Endodermal cell (in vitro differentiated cells): ENCODE results near the gene DNHD1. TPM values are rescaled to one million over a fixed set of nuclear protein-coding genes. Genes with fewer than 3 reads are reported as not detected.

Experiments used
- DNase-seq: peaks from one replicate; pipeline ENCODE4 v3.0.0-alpha.2; 2017
- H3K27ac ChIP-seq: 2 replicates; pipeline ENCODE4 v1.5.1; 2013; ENCODE audit warnings: mild to moderate bottlenecking, low read depth, low read length, moderate library complexity
- H3K27me3 ChIP-seq: 2 replicates; pipeline ENCODE4 v1.6.1; 2013; ENCODE audit warnings: mild to moderate bottlenecking, low read length, moderate library complexity; ENCODE audit not compliant: insufficient read depth, control insufficient read depth, poor library complexity, severe bottlenecking
- H3K36me3 ChIP-seq: 2 replicates; pipeline ENCODE4 v1.7.0; 2013; ENCODE audit warnings: mild to moderate bottlenecking, low read length, moderate library complexity; ENCODE audit not compliant: control insufficient read depth, insufficient read depth
- H3K4me1 ChIP-seq: one replicate; pipeline ENCODE4 v1.7.0; 2013; ENCODE audit warnings: low read length; ENCODE audit not compliant: control insufficient read depth, insufficient read depth
- H3K4me3 ChIP-seq: 2 replicates; pipeline ENCODE4 v1.5.1; 2013; ENCODE audit warnings: mild to moderate bottlenecking, low read length, moderate library complexity
- H3K9ac ChIP-seq: 2 replicates; pipeline ENCODE4 v1.6.1; 2013; ENCODE audit warnings: mild to moderate bottlenecking, low read length, moderate library complexity; ENCODE audit not compliant: poor library complexity, severe bottlenecking; ENCODE audit errors: extremely low read depth
- H3K9me3 ChIP-seq: 2 replicates; pipeline ENCODE4 v1.6.1; 2013; ENCODE audit warnings: mild to moderate bottlenecking, low read length, moderate library complexity; ENCODE audit not compliant: control insufficient read depth
- H3K27ac Mint-ChIP-seq: 2 replicates; pipeline ENCODE4 v1.8.0; 2020; ENCODE audit warnings: mixed read lengths
- H3K27me3 Mint-ChIP-seq: 2 replicates; pipeline ENCODE4 v1.8.0; 2021; ENCODE audit warnings: mild to moderate bottlenecking, mixed read lengths; ENCODE audit not compliant: insufficient read depth
- H3K36me3 Mint-ChIP-seq: 2 replicates; pipeline ENCODE4 v1.8.0; 2020; ENCODE audit warnings: low read depth, mixed read lengths
- H3K4me1 Mint-ChIP-seq: 2 replicates; pipeline ENCODE4 v1.8.0; 2020; ENCODE audit warnings: mixed read lengths
- H3K4me3 Mint-ChIP-seq: 2 replicates; pipeline ENCODE4 v1.8.0; 2020; ENCODE audit warnings: mild to moderate bottlenecking, moderate library complexity, mixed read lengths
- H3K9me3 Mint-ChIP-seq: 2 replicates; pipeline ENCODE4 v1.8.0; 2020; ENCODE audit warnings: mild to moderate bottlenecking, mixed read lengths
- CTCF ChIP-seq: fragments of 200-600 bp; sonication (generic); conservative IDR thresholded peaks from 2 replicates; pipeline ENCODE4 v1.5.0; 2021; ENCODE audit warnings: antibody characterized with exemption, mild to moderate bottlenecking
- WGBS, 2 experiments: methylation state at CpG; one replicate each; pipeline versions ENCODE4 v1.1.5 to v1.1.7; 2013; ENCODE audit warnings: missing lambda C conversion rate in 2 of 2, mixed read lengths in 1 of 2; ENCODE audit not compliant: insufficient coverage in 1 of 2, insufficient read length in 1 of 2; 5-methylcytosine and 5-hydroxymethylcytosine counted together
- total RNA-seq, 2 donors: library from RNA; stranded (reverse); fragmentation: NEBNext Ultra II Directional in 1 of 2; extraction: Animal tissue kit (Norgen Biotek cat#: 25700) in 1 of 2; gene quantifications; 2 replicates in 1 of 2; 3 replicates in 1 of 2; pipeline ENCODE4 v1.2.1, GENCODE V29; 2021

Gene DNHD1
- total RNA-seq, 2 donors from 2014 or later, result 11.0 to 12.2 TPM

GRCh38 chr11:6594142-6594768 is 97.2 kb downstream of the DNHD1 start:
- peak; percentile 33 for DNase-seq
- Mint-ChIP-seq H3K9me3 (no peaks in the 10 kb centered on the region), H3K27ac (no peak overlapping the region), H3K4me3 (no peak overlapping the region), H3K4me1 (no peaks in the 10 kb centered on the region), H3K36me3 (peaks cover 12% of the 10 kb centered on the region), H3K27me3 (no peaks in the 10 kb centered on the region)
- peak; percentile 39 for TF ChIP-seq CTCF
- Histone ChIP-seq H3K4me3 (no peak overlapping the region), H3K4me1 (no peaks in the 10 kb centered on the region), H3K27ac (no peak overlapping the region), H3K27me3 (no peaks in the 10 kb centered on the region), H3K36me3 (peaks cover 37% of the 10 kb centered on the region), H3K9ac (no peak overlapping the region), H3K9me3 (no peaks in the 10 kb centered on the region)
- WGBS, 2 experiments, result 94 to 100% methylated on average over 2 to 3 of the region's 3 CpGs

- no peak overlapping the region for H3K4me3 Mint-ChIP-seq
- Histone ChIP-seq H3K27me3 (no peaks in the 10 kb centered on the region), H3K4me3 (no peak overlapping the region), H3K4me1 (no peaks in the 10 kb centered on the region), H3K9me3 (no peaks in the 10 kb centered on the region), H3K27ac (peak overlapping the region; percentile 19), H3K36me3 (peaks cover 58% of the 10 kb centered on the region), H3K9ac (no peak overlapping the region)
- no peaks in the 10 kb centered on the region for H3K9me3 Mint-ChIP-seq
- peak; percentile 10 for DNase-seq
- no peaks in the 10 kb centered on the region for H3K27me3 Mint-ChIP-seq
- H3K27ac Mint-ChIP-seq, result no peak overlapping the region
- WGBS, 2 experiments, result 92 to 98% methylated on average over 5 of the region's 5 CpGs
- no peaks in the 10 kb centered on the region for H3K4me1 Mint-ChIP-seq
- H3K36me3 Mint-ChIP-seq, result peaks cover 19% of the 10 kb centered on the region
- TF ChIP-seq CTCF, result no peak
Measured at GRCh38 chr11:6596239-6596877, 99.3 kb downstream of the DNHD1 start.

DNA sequence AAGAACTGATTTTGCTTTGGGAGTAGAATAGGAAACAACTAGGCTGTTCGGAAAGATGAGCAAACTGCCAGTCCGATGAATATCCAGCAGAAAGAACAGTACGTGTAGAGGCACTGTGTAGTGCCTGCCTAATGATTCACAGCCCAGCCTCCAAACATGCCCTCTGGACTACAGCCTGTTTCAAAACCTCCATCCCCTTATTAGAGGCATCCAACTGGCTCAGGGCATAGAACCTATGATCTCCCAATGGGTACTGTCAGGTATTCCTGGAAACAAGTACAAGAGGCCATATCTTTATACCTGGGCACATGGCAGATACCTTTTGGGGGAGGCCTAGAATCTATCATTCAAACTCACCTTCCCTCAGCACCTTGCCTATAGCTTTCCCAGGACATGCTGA is 101.5 kb downstream of the DNHD1 start:
- Histone ChIP-seq H3K9me3 (no peaks in the 10 kb centered on the region), H3K27ac (no peak overlapping the region), H3K4me1 (no peaks in the 10 kb centered on the region), H3K4me3 (no peak overlapping the region), H3K36me3 (peaks cover 53% of the 10 kb centered on the region), H3K9ac (no peak overlapping the region), H3K27me3 (no peaks in the 10 kb centered on the region)
- Mint-ChIP-seq H3K4me3 (no peak overlapping the region), H3K4me1 (no peaks in the 10 kb centered on the region), H3K9me3 (no peaks in the 10 kb centered on the region), H3K27me3 (no peaks in the 10 kb centered on the region), H3K36me3 (peaks cover 19% of the 10 kb centered on the region), H3K27ac (no peak overlapping the region)
- DNase-seq, result peak; percentile 15
- WGBS, 2 experiments, result 92 to 100% methylated on average over 3 of the region's 3 CpGs
- TF ChIP-seq CTCF, result no peak
